ENCODE results near the gene OSCP1.

Gene OSCP1

DNA sequence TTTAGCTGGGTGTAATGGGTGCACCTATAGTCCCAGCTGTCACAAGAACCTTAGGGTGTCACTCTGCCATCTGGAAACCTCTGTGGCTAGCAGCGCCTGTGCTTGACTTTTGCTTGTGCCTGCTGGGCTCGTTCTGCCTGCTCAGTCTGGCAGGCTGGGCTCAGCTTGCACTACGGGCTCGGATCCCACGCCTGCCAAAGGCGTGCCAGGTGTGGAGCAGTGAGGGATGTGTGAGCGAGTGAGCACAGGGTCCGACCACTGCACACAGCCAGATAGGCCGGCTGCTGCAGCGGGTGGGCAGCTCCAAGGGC, 49.8 kb downstream of the OSCP1 start:
- H3K27me3 ChIP-seq (ENCODE audit: insufficient read depth, poor library complexity, severe bottlenecking): no peaks in the 10 kb centered on the region
- H3K27ac ChIP-seq (replicated peaks): peak overlapping the region; percentile 79
- DNase-seq (ENCODE audit: low read depth in 1 of 2, low spot score in 1 of 2): peak in 1 of 2 experiments; percentile 47
- H3K4me3 ChIP-seq (replicated peaks; ENCODE audit: insufficient read depth, low read length): peak overlapping the region; percentile 56
- TF ChIP-seq, protein P1, sequence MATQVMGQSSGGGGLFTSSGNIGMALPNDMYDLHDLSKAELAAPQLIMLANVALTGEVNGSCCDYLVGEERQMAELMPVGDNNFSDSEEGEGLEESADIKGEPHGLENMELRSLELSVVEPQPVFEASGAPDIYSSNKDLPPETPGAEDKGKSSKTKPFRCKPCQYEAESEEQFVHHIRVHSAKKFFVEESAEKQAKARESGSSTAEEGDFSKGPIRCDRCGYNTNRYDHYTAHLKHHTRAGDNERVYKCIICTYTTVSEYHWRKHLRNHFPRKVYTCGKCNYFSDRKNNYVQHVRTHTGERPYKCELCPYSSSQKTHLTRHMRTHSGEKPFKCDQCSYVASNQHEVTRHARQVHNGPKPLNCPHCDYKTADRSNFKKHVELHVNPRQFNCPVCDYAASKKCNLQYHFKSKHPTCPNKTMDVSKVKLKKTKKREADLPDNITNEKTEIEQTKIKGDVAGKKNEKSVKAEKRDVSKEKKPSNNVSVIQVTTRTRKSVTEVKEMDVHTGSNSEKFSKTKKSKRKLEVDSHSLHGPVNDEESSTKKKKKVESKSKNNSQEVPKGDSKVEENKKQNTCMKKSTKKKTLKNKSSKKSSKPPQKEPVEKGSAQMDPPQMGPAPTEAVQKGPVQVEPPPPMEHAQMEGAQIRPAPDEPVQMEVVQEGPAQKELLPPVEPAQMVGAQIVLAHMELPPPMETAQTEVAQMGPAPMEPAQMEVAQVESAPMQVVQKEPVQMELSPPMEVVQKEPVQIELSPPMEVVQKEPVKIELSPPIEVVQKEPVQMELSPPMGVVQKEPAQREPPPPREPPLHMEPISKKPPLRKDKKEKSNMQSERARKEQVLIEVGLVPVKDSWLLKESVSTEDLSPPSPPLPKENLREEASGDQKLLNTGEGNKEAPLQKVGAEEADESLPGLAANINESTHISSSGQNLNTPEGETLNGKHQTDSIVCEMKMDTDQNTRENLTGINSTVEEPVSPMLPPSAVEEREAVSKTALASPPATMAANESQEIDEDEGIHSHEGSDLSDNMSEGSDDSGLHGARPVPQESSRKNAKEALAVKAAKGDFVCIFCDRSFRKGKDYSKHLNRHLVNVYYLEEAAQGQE (IDR thresholded peaks at IDR 0.05; ENCODE audit: insufficient replicate concordance, low read depth): no peak
- no peak for TF ChIP-seq SPI1 (IDR thresholded peaks at IDR 0.05; ENCODE audit: borderline replicate concordance, low read depth)
- TF ChIP-seq POLR2AphosphoS5 (IDR thresholded peaks at IDR 0.05; ENCODE audit: low read depth): no peak
- no peak for TF ChIP-seq CTCF (IDR thresholded peaks at IDR 0.05; ENCODE audit: insufficient read depth, low read length)
- no peak for TF ChIP-seq GABPA (IDR thresholded peaks at IDR 0.05; ENCODE audit: low read depth)

GRCh38 chr1:36398370-36398977, 51.8 kb downstream of the OSCP1 start:
- H3K27me3 ChIP-seq (ENCODE audit: insufficient read depth, poor library complexity, severe bottlenecking): no peaks in the 10 kb centered on the region
- DNase-seq (ENCODE audit: low read depth in 1 of 2, low spot score in 1 of 2): no peak
- TF ChIP-seq GABPA (IDR thresholded peaks at IDR 0.05; ENCODE audit: low read depth) (no peak), POLR2AphosphoS5 (IDR thresholded peaks at IDR 0.05; ENCODE audit: low read depth) (no peak), CTCF (IDR thresholded peaks at IDR 0.05; ENCODE audit: insufficient read depth, low read length) (no peak), SPI1 (IDR thresholded peaks at IDR 0.05; ENCODE audit: borderline replicate concordance, low read depth) (no peak)
- TF ChIP-seq, protein P1 (IDR thresholded peaks at IDR 0.05; ENCODE audit: insufficient replicate concordance, low read depth): no peak
- peak overlapping the region; percentile 92 for H3K4me3 ChIP-seq (replicated peaks; ENCODE audit: insufficient read depth, low read length)
- no peak overlapping the region for H3K27ac ChIP-seq (replicated peaks)

DNA sequence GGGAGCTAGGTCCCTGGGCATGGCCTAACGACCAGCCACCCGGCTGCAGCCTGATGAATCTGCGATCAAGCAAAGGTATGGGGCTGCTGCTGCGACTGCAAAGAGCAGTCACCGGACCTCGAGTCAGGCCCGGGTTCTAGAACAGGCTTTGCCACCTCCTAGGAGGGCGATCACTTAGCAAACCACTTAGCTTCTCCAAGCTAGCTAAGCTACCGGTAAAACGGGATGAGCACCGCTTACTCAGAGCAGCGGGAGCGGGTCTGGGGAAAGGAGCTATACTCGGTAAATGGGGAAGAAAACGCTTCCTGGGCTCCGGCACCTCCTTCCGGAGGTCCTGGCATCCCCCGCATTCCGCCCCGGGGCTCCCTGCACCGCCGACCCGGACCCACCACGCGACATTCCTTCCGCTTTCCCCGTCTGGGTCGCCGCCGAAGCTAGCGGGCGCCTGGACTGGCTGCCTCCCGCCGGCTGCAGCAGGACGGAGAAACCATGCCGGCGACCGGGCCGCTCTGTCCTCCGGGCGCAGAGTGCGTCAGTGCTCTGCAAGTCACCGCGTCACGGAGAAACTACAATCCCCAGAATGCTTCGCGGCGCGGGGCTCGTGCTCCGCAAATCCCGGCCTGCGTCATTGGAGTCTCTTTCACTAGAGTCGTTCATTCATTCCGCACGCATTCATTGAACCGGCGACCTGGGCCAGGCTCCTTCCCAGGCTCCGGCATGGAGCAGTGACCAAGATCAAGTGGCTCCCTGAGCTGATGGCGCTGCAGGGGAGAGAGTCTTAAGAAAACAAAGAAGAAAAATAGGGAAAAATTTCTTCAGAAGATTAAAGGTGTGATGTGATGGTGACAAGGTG, 52.6 kb downstream of the OSCP1 start, which contains the start of gene LSM10:
LSM10 (minus strand) TSS at position 531 of the 853 bp plus-strand sequence. CDS start 3,779 bp downstream, outside the sequence.
- H3K27me3 ChIP-seq (ENCODE audit: insufficient read depth, poor library complexity, severe bottlenecking): no peaks in the 10 kb centered on the region
- no peak for TF ChIP-seq SPI1 (IDR thresholded peaks at IDR 0.05; ENCODE audit: borderline replicate concordance, low read depth)
- TF ChIP-seq, protein P1 (IDR thresholded peaks at IDR 0.05; ENCODE audit: insufficient replicate concordance, low read depth): peak; percentile 7
- peak; percentile 84 for TF ChIP-seq POLR2AphosphoS5 (IDR thresholded peaks at IDR 0.05; ENCODE audit: low read depth)
- no peak for TF ChIP-seq CTCF (IDR thresholded peaks at IDR 0.05; ENCODE audit: insufficient read depth, low read length)
- peak; percentile 53; the same call in 1 of the 2 replicates for TF ChIP-seq GABPA (IDR thresholded peaks at IDR 0.05; ENCODE audit: low read depth)
- DNase-seq (ENCODE audit: low read depth in 1 of 2, low spot score in 1 of 2): peak; percentile 85 to 94
- H3K4me3 ChIP-seq (replicated peaks; ENCODE audit: insufficient read depth, low read length): peak within 1 kb of the TSS; percentile 92
- peak within 1 kb of the TSS; percentile 78 for H3K27ac ChIP-seq (replicated peaks)
